GM18858 (cell line): ENCODE data around the gene APOC3.
A peak's percentile ranks its signal among the peaks of the same experiment; 100 is the strongest.

ENCODE experiments used
- ATAC-seq: cut with Tn5 transposase; IDR thresholded peaks from one replicate; pipeline ENCODE4 v1.9.1; 2021; ENCODE audit not compliant: unreplicated experiment

Gene APOC3

GRCh38 chr11:116843661-116844060 lies 14.0 kb downstream of the APOC3 start:
- ATAC-seq, result no peak

DNA sequence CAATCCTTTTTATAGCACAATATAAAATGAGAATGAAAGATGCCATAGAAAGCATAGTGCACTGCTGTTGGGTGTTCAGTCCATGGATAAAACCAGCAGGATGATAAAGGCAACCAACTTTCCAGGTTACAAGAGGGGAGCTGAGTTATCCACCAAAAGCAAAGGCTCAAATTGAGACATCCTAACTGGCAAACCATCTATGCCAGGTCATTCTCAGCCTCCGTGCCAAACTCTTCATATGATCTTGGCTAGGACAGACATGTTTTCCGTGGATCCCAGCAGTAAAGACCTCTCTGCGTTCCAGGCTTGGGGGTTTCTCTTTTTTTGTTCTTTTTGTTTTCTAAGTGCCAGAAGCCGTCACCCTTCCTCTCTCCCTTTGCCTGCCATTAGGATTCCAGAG lies 15.0 kb downstream of the APOC3 start:
- ATAC-seq, result no peak

DNA sequence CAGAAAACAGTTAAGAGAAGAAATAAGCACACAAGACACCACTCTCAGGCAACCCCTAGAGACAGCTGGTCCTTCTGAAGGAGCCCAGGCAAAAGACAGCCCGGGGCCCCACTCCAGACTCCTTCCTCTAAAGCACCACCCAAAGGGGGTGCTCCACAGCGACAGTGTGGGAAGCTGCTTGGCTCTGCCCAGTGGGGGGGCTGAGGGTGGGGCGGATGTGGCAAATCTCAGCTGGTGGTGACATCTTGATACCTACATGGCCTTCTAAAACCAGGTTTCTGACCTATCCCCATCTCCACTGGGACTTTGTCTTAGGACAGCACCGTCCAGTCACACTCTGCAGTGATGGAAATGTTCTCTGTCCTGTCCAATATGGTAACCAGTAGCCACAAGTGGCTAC lies 17.9 kb downstream of the APOC3 start:
- ATAC-seq, result no peak

GRCh38 chr11:116849060-116849459 lies 19.4 kb downstream of the APOC3 start:
- ATAC-seq, result no peak

- ATAC-seq, result no peak
Measured at GRCh38 chr11:116849486-116849885, 19.8 kb downstream of the APOC3 start.

- no peak for ATAC-seq
Measured at GRCh38 chr11:116851626-116852025, 21.9 kb downstream of the APOC3 start.

DNA sequence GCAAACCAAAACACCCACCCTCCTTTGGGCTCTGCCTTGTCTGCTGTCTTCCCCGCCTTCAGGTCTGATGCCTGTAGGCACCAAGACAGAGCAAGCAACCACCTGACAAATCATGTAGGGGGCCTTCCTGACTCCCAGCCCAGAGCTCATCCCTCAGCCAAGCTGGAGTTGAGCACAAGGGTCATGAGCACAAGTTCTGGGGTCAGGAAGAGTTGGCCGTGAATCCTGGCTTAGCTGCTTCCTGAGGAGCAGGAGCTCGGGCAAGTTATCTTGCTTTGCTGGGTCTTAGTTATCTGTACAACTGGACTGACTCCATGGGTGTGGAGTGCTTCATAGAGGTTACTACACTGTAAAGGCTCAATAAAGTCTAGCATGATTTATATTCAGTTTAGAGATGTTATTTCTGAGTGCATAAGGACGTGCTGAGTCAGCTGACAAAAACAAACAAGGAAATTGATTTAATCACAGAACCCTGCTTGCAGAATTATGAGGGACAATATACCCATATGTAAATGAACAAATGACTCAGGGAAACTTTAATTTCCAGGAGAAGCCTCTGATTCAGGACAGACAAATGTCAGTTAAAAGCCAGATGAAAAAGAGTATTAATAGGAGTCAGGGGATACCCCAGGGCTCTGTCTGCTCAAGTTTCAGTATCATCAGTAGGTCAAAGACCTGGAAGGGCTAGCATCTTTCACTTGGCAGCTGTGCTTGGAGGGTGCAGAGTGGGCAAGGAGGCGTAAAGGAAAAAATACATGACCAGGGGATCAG lies 22.7 kb downstream of the APOC3 start:
- no peak for ATAC-seq

- peak; percentile 91 for ATAC-seq
Measured at GRCh38 chr11:116853461-116854073, 23.9 kb downstream of the APOC3 start.

GRCh38 chr11:116855413-116855812 lies 25.7 kb downstream of the APOC3 start:
- no peak for ATAC-seq

GRCh38 chr11:116856423-116856822 lies 26.7 kb downstream of the APOC3 start:
- no peak for ATAC-seq

DNA sequence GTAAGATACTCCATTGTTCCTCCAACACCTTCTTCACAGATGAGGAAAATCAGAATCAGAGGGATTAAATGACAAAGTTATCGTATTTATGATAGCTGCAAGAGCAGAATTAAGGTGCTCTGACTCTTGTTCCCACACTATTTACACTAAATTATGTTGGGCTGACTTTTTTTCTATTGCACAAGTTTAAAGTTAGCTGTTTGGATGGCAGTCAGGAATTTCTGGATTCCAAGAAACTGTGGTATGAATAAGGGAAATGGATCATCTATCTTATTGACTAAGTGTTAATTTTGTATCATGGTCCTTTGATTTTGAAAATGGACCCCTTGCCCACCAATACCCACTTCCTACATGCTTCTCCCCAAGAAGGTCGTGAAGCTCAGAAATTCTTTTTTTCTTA lies 27.6 kb downstream of the APOC3 start:
- no peak for ATAC-seq

DNA sequence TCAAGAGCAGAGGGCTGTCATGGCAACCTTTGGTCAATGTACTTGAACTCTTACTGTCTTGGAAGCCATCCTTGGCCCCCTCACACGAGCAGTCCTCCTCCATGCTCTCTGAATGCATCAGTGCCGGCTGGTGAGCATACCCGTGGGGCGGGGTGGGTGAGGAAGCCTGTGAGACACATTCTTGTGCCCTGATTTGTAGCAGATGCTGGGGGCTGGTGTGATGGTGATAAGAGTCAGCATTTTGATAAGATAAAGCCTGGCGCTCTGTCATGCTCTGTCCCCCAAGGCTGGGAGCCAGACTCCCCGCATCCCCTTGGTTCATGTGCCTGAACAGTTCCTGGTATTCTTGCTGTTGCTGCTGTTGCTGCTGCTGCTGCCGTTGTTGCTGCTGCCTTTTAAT lies 28.2 kb downstream of the APOC3 start:
- ATAC-seq, result no peak

GRCh38 chr11:116859175-116859574 lies 29.5 kb downstream of the APOC3 start:
- no peak for ATAC-seq

- ATAC-seq, result no peak
Measured at GRCh38 chr11:116860303-116860702, 30.6 kb downstream of the APOC3 start.

- ATAC-seq, result no peak
Measured at GRCh38 chr11:116861539-116861938, 31.8 kb downstream of the APOC3 start.

DNA sequence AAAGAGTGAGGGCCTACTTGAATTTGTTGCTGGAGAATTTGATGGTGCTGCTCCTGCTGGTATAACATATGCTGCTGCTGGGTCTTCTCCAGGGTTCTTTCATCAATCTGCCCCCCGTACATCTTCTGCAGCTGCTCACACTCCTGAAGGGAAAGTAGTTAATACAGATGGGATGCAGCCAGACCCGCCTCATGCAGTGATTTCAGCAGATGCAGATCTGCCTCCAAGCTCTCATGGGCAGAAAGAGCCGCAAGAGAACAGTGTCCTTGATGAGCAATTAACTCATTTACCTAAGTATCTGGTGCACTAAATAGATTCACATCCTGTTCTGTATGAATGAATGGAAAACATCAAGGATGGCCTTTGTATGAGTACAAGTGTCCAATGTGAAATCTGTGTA lies 32.5 kb downstream of the APOC3 start:
- ATAC-seq, result no peak

- no peak for ATAC-seq
Measured at GRCh38 chr11:116862951-116863350, 33.2 kb downstream of the APOC3 start.

DNA sequence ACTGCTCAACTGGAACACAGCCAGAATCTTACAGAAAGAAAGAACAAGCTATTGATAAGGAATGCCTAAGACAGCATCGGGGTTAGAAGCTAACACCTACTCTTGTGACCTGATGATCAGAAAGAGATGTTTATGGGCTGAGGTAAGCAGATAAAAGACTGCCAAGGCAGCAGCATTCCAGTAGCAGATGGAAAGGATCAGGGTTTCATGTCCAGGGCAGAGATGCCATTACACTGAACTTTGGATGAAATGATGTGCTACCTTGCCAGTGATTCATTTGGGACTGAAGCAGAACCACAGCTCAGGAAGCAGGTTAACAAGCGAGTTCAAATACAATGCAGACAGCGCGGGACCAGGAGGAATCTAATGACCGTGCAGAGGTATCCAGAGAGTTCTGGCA lies 34.8 kb downstream of the APOC3 start:
- no peak for ATAC-seq

- ATAC-seq, result no peak
Measured at GRCh38 chr11:116865696-116866095, 36.0 kb downstream of the APOC3 start.

- no peak for ATAC-seq
Measured at GRCh38 chr11:116866804-116867455, 37.2 kb downstream of the APOC3 start.

DNA sequence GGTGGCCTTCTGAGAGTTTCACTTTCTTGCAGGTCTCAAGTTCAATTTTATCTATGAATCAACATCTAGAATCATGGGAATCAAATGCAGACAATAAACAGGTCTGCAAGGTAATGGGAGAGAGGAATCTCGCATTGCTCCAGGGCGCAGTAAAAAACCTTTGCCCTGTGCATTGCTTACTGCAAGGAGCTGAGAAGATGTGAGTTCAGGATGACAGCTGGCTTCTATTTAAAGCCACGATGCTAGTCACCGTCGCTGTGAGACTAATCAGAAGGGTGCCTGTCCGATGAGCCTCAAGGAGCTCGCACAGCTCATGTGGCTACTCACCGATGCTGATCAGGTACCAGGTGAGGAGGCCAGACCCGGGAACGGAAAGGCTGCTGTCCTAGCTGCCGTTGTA lies 37.9 kb downstream of the APOC3 start:
- ATAC-seq, result no peak

DNA sequence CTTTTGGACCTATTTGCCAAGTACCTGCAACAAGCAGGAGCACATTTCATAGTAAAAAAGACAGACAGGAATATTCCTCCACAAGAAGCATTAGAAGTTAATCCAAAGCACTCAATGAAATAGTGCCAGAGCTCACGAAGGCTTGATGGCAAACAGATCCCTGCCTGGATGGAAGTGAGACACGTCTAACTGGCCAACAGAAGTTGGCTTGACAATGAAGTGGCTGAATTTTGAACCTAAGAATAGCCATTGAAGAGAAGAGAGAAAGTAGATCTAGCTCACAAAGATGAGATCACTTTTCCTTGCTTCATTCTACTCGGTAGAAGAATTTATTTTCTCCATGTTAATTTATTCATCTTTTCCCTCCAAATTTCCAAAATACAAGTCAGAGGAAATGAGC lies 38.4 kb downstream of the APOC3 start:
- no peak for ATAC-seq
